HAP-1 (cell line): Measurements from ENCODE around the gene SPATA21.

ENCODE experiments used
- DNase-seq, 2 experiments: peaks; one replicate each; pipeline ENCODE4 v3.0.0-alpha.2; 2016 to 2020; ENCODE audit warnings: low spot score in 2 of 2
- H3K27me3 ChIP-seq: fragments of 250-450 bp; sonication (Bioruptor Pico); 2 replicates; pipeline ENCODE4 v1.5.1; 2020; ENCODE audit warnings: low read depth, mild to moderate bottlenecking, moderate library complexity
- H3K36me3 ChIP-seq: fragments of 250-450 bp; sonication (Bioruptor Pico); replicated peaks from 2 replicates; pipeline ENCODE4 v1.5.1; 2020; ENCODE audit warnings: mild to moderate bottlenecking
- H3K4me1 ChIP-seq: fragments of 250-450 bp; sonication (Bioruptor Pico); 2 replicates; pipeline ENCODE4 v1.5.1; 2020; ENCODE audit warnings: mild to moderate bottlenecking
- H3K4me3 ChIP-seq: fragments of 250-450 bp; sonication (Bioruptor Pico); 2 replicates; pipeline ENCODE4 v1.5.1; 2020; ENCODE audit warnings: mild to moderate bottlenecking, moderate library complexity
- H3K9me3 ChIP-seq: fragments of 250-450 bp; sonication (Bioruptor Pico); 2 replicates; pipeline ENCODE4 v1.5.1; 2020; ENCODE audit warnings: mild to moderate bottlenecking, moderate library complexity
- in situ Hi-C: fragments of 300-500 bp; cut with MboI; formaldehyde crosslinking; loops from 3 replicates; pipeline ENCODE4 v1.14.3; 2020; ENCODE audit warnings: low sequenced_read_pairs, inconsistent platforms, mixed read lengths

Gene SPATA21

DNA sequence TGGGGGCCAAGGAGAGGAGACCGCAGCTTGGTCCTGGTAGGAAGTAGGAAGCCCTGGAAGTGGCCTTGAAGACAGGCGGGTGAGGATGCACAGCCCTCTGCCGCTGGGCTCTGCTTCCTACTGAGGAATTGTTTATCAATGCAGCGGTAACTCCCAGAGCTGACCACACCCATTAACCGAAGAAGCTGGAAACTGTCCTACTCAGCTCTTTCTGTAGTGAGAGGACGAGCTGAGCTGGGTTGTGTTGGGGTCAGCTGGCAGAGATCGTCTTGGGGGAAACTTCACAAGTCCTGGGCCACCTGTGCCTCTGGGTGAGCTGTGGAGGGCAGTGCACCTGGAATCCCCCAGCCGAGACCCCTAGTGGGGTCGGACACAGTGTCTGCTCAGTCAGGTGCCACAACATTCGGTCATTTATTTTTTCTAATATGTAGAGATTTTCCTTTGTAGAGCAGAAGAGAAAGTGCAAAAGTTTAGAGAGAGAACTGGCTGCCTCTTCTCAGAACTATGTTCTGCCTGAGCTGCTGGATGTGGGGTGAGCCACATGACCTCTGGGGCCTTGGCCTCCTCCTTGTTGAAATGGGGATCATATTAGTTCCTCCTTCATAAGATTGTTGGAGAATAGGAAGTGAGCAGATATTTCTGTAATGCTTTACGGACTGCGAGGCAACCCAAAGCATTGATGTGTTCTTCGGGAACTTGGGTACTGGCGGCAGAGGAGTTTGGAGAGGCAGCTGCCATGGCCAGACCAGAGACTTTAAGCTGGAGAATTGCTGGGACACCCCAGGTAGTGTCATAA is 6.9 kb upstream of the SPATA21 start:
- no peaks in the 10 kb centered on the region for H3K27me3 ChIP-seq
- H3K4me1 ChIP-seq, result peaks cover 5% of the 10 kb centered on the region
- H3K4me3 ChIP-seq, result no peak overlapping the region
- H3K9me3 ChIP-seq, result no peaks in the 10 kb centered on the region
- in situ Hi-C loops, result no loop called here
- DNase-seq, result no peak
- H3K36me3 ChIP-seq, result peaks cover 47% of the 10 kb centered on the region

DNA sequence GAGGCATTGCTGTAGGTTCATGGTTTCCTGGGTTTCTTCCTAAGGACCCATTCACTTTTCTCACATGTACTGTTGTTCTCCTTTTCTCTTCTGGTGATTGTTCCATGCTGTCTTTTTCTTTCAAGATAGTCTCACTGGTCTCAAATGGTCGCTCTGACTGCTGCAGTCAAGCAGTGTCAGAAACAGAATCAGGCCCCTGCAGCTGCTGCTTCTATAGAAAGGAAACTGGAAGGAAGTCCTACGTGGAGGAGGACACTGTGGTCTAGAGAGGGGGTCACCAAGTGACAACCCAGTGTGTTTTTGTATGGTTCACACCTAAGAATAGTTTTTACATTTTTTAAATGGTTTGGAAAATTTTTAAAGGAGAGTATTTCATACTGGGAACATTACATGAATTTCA is 5.7 kb upstream of the SPATA21 start:
- DNase-seq, result no peak
- peaks cover 35% of the 10 kb centered on the region for H3K36me3 ChIP-seq
- H3K4me3 ChIP-seq, result no peak overlapping the region
- in situ Hi-C loops, result no loop called here
- no peaks in the 10 kb centered on the region for H3K9me3 ChIP-seq
- no peaks in the 10 kb centered on the region for H3K27me3 ChIP-seq
- peaks cover 5% of the 10 kb centered on the region for H3K4me1 ChIP-seq

DNA sequence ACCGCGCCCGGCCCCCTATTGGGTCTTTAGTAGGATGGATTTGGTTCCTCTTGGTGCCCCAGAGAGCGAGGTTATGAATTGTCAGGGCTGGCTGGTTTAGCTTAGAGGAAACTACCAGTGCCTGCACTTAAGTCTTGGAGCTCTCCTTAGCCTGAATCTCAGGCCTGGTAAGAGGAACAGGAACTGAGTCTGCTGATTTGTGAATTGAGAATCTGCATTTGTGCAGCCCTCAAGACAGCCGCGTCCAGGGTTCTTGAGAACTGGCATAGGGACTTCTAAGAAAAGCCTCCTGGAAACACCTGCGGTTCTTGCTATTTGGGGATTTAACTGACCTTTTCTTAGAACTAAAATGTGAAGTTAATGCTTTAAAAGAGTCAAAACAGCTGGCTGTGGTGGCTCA is 5.0 kb upstream of the SPATA21 start:
- H3K4me3 ChIP-seq, result no peak overlapping the region
- in situ Hi-C loops, result no loop called here
- no peaks in the 10 kb centered on the region for H3K27me3 ChIP-seq
- no peaks in the 10 kb centered on the region for H3K9me3 ChIP-seq
- H3K36me3 ChIP-seq, result peaks cover 28% of the 10 kb centered on the region
- H3K4me1 ChIP-seq, result peaks cover 5% of the 10 kb centered on the region
- DNase-seq, result no peak

DNA sequence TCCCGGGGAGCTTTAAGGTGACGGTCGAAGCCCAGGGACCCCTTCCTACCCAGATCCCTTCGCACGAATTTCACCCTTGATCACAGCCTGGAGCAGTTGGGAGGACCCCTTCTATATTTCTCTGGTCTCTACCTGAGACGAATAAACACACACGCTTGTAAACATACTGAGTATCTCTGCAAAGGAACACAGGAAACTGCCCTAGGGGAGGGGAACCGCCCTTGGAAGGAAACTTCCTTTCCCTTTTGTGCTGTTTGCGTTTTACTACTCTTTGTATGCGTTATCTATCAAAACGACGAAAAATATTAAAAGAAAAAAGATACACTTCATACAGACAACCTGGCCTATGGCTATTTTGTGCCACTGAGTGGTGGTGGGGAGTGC is 4.0 kb upstream of the SPATA21 start:
- no peak for DNase-seq
- H3K4me1 ChIP-seq, result peaks cover 5% of the 10 kb centered on the region
- H3K9me3 ChIP-seq, result no peaks in the 10 kb centered on the region
- in situ Hi-C loops, result no loop called here
- H3K4me3 ChIP-seq, result peak overlapping the region; percentile 97
- no peaks in the 10 kb centered on the region for H3K27me3 ChIP-seq
- H3K36me3 ChIP-seq, result peaks cover 27% of the 10 kb centered on the region

DNA sequence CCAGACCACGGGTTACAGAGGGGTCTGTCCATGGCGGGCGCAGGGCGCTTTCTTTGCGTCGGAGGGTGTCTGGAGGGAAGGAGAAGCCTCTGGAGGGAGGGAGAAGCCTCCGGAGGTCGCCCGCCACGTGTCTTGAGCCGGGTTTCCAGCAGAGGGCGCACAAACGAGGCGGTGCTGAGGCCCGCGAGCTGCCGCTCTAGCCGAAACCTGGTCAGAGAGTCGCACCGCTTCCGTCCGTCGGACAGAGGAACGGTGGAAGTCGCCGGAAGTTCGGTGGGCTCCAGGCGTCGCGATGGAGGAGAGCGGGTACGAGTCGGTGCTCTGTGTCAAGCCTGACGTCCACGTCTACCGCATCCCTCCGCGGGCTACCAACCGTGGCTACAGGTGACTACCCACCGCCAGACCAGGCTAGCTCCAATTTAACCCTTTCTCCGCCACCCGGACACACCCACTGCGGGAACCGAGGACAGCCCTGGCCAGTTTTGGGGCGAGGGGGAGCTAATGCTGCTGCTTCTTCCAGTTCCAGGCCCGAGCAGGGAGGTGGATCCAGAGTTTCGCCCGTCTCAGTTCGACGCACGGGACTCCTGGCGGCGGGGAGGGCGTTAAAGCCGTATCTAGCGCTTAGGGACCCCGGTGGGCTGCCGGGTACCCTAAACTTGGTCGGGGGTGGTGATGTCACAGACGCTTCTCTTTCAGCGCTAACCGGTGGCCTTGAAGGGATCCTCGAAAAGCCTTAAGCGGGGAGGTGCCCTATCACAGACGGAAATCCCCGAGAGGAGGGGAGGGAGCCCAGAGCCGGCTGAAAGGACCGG is 3.5 kb upstream of the SPATA21 start, which contains the start of gene NECAP2:
TSS of gene NECAP2 (plus strand) at position 255 of the 812 bp plus-strand sequence. CDS start at position 293, 38 bp downstream.
- H3K4me3 ChIP-seq, result peak within 1 kb of the TSS; percentile 97
- peaks cover 27% of the 10 kb centered on the region for H3K36me3 ChIP-seq
- H3K4me1 ChIP-seq, result peaks cover 5% of the 10 kb centered on the region
- H3K9me3 ChIP-seq, result no peaks in the 10 kb centered on the region
- no peaks in the 10 kb centered on the region for H3K27me3 ChIP-seq
- in situ Hi-C loops, result no loop called here
- DNase-seq, result peak; percentile 82 to 97

DNA sequence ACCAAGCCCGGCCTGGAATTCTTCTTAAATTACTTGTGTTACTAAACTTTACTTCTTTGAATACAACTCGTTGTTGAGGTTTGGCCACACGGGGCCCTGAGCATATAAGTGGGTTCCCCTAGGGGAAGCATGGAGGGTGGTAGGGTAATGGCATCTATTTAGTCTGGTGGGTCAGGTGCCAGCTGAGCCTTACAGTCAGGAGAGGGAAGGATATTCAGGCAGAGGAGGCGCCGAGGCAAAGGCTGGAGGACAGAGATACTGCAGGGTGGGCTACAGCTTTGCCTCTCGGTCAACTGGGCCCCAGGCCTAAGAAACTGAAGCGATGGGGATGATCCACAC is 2.9 kb upstream of the SPATA21 start:
- Histone ChIP-seq H3K36me3 (peaks cover 24% of the 10 kb centered on the region), H3K4me3 (peak overlapping the region; percentile 97), H3K27me3 (no peaks in the 10 kb centered on the region), H3K4me1 (peaks cover 5% of the 10 kb centered on the region), H3K9me3 (no peaks in the 10 kb centered on the region)
- no peak for DNase-seq
- in situ Hi-C loops, result no loop called here

DNA sequence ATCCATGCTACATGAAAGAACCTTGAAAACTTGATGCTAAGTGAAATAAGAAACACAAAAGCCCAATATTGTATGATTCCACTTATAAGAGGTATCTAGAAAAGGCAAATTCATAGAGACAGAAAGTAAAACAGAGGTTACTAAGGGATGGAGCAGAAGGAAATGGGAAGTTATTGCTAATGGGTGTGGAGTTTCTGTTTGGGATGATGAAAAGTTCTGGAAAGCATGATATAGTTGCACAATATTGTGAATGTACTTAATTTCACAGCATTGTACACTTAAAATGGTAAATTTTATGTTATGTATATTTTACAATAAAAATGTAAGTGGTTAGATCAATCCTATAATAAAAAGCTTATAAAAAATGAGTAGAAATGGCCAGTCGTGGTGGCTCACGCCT is 1.7 kb upstream of the SPATA21 start:
- Histone ChIP-seq H3K4me3 (no peak overlapping the region), H3K36me3 (peaks cover 16% of the 10 kb centered on the region), H3K9me3 (no peaks in the 10 kb centered on the region), H3K27me3 (no peaks in the 10 kb centered on the region), H3K4me1 (peaks cover 5% of the 10 kb centered on the region)
- no peak for DNase-seq
- in situ Hi-C loops, result no loop called here

DNA sequence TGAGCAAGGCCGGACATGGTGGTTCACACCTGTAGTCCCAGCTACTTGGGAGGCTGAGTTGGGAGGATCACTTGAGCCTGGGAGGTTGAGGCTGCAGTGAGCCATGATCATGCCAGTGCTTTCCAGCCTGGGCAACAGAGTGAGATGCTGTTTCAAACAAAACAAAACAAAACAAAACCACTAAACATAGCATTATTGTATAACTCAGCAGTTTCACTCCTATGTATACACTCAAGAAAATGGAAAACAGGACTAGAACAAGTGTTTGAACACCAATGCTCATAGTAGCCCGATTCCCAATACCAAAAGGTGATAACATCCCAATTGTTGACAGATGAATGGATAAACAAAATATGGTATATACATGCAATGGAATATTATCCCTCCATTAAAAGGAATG is 1.3 kb upstream of the SPATA21 start:
- Histone ChIP-seq H3K36me3 (peaks cover 12% of the 10 kb centered on the region), H3K4me3 (no peak overlapping the region), H3K4me1 (peaks cover 5% of the 10 kb centered on the region), H3K27me3 (no peaks in the 10 kb centered on the region), H3K9me3 (no peaks in the 10 kb centered on the region)
- in situ Hi-C loops, result no loop called here
- DNase-seq, result no peak

DNA sequence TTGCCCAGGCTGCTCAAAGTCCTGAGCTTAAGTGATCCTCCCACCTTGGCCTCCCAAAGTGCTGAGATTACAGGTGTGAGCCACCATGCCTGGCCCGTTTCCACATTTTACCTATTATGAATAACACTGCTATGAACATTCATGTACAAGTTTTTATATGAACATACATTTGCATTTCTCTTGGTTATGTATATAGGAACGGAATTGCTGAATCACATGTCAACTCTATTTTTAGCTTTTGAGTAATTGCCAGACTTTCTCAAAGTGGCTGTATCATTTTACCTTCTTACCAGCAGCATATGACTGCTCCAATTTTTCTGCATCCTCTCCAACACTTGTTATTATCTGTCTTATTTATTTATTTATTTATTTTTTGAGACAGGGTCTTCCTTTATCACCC is 2.7 kb downstream of the SPATA21 start:
- no peaks in the 10 kb centered on the region for H3K4me1 ChIP-seq
- in situ Hi-C loops, result no loop called here
- DNase-seq, result no peak
- no peaks in the 10 kb centered on the region for H3K36me3 ChIP-seq
- no peaks in the 10 kb centered on the region for H3K9me3 ChIP-seq
- H3K27me3 ChIP-seq, result no peaks in the 10 kb centered on the region
- H3K4me3 ChIP-seq, result no peak overlapping the region

DNA sequence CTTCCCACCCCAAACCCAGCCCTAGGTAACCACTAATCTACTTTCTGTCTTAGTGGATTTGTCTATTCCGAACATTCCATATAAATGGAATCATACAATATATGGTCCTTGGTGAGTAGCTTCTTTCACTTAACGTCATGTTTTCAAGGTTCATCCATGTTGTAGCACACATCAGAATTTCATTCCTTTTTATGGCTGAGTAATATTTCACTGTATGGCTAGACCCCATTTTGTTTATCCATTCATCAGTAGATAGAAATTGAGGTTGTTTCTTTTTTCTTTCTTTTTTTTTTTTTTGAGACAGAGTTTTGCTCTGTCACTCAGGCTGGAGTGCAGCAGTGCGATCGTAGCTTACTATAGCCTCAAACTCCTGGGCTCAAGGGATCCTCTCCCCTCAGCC is 3.2 kb downstream of the SPATA21 start:
- Histone ChIP-seq H3K27me3 (no peaks in the 10 kb centered on the region), H3K4me3 (no peak overlapping the region), H3K36me3 (no peaks in the 10 kb centered on the region), H3K9me3 (no peaks in the 10 kb centered on the region), H3K4me1 (no peaks in the 10 kb centered on the region)
- in situ Hi-C loops, result no loop called here
- no peak for DNase-seq

DNA sequence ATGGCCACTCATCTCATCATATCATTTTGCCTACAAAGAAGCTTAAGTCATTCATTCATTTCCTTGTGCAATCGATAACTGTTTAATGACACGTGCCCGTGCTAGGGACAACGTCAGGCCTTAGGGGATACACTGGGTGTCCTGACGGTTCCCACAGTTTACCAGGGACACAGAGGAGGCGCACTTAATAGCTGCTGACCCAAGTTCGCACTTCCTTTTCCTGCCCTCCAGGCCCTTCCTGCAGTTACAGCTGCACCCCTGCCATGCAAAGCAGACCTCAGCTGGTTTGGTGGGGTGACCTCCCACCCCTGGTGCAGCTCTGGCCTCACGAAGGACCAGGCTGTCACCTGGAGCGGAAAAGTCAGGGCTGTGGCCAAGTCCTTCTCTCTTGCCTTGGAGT is 4.2 kb downstream of the SPATA21 start:
- in situ Hi-C loops, result no loop called here
- no peaks in the 10 kb centered on the region for H3K9me3 ChIP-seq
- H3K4me1 ChIP-seq, result no peaks in the 10 kb centered on the region
- DNase-seq, result no peak
- H3K36me3 ChIP-seq, result no peaks in the 10 kb centered on the region
- H3K4me3 ChIP-seq, result no peak overlapping the region
- no peaks in the 10 kb centered on the region for H3K27me3 ChIP-seq

DNA sequence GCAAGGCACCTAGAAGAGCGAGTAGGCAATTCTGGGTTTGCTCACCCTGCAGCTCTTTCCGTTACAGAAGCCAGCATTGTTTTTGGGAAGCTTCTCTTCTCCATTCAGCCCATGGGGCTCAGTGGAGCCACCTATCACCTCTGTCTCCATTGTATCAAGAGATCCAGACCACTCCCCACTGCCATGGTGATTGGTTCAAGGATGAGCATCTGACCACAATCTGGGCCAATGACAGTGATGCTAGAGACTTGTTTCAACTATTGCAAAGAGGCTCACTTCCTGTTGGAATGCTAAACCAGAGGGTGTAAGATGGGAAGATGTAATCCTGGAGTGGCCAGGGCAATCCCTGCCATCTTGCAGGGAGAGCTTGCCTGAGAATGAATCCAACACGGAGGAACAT is 6.6 kb downstream of the SPATA21 start:
- in situ Hi-C loops, result no loop called here
- no peaks in the 10 kb centered on the region for H3K36me3 ChIP-seq
- DNase-seq, result peak in 1 of 2 experiments; percentile 59

DNA sequence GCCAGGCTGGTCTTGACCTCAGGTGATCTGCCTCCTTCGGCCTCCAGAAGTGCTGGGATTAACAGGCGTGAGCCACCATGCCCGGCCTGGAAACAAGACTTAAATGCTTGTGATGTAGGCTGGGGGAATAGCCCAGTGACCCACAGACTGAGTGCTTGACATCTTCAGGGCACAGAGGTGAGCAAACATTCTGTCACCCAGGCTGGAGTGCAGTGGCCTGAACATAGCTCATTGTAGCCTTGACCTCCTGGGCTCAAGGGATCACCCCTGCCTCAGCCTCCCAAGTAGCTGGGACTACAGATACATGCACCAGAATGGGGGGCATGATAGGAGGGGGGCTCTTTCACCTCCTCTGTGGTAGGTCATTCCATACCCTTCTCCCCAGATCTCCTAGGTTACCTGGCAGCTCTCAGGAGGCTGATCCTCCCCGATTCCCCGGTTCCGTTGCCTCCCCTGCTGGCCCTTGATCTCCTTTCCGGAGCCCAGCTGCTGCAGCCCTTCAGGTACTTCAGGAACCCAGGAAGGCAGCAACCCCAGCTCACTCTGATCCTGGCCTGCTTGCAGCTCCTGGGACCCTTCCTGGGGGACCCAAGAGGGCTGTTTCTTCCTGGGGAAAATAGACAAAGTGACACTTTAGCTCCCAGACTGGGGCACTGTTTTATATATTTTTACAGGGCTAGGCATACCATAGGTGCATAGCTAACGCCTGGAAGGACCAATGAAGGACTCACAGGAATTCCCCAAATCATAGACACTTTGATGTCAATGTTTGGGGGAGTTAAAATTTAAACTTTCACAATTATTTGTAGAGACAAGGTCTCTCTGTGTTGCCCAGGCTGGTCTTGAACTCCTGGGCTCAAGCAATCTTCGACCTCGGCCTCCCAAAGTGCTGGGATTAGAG is 11.8 kb downstream of the SPATA21 start:
- in situ Hi-C loops, result no loop called here
- Histone ChIP-seq H3K27me3 (no peaks in the 10 kb centered on the region), H3K36me3 (no peaks in the 10 kb centered on the region), H3K4me1 (no peaks in the 10 kb centered on the region), H3K9me3 (no peaks in the 10 kb centered on the region), H3K4me3 (no peak overlapping the region)
- DNase-seq, result no peak

More for the DNA sequence above, 6.6 kb downstream of the SPATA21 start:
- Histone ChIP-seq H3K27me3 (no peaks in the 10 kb centered on the region), H3K4me1 (no peaks in the 10 kb centered on the region), H3K4me3 (no peak overlapping the region), H3K9me3 (no peaks in the 10 kb centered on the region)
